Measurements from ENCODE around the gene FMNL3. TPM values are rescaled to one million over a fixed set of nuclear protein-coding genes. Genes with fewer than 3 reads are reported as not detected.
A peak's percentile ranks its signal among the peaks of the same experiment; 100 is the strongest.

FMNL3 gene
- polyA plus RNA-seq, 1 donor from 2014 or later: 9.3 TPM

GRCh38 chr12:49644620-49644994 lies 62.6 kb downstream of the FMNL3 start:
- Histone ChIP-seq H3K9me3 (ENCODE audit: low read length) (no peaks in the 10 kb centered on the region), H2AFZ (ENCODE audit: low read depth, low read length) (no peak overlapping the region), H3K9ac (ENCODE audit: low read length) (no peak overlapping the region), H3K27me3 (ENCODE audit: insufficient read depth, low read depth, low read length) (no peaks in the 10 kb centered on the region), H3K36me3 (ENCODE audit: insufficient read depth, low read length) (peaks cover 6% of the 10 kb centered on the region), H3F3A (ENCODE audit: insufficient read depth, low read length, poor library complexity, severe bottlenecking) (no peaks in the 10 kb centered on the region), H3K27ac (ENCODE audit: low read length) (no peak overlapping the region), H3K4me2 (ENCODE audit: low read length) (no peak overlapping the region), H3K4me3 (ENCODE audit: low read length) (no peak overlapping the region), H3K9me2 (ENCODE audit: insufficient read depth, low read length) (no peaks in the 10 kb centered on the region), H4K20me1 (ENCODE audit: insufficient read depth) (no peaks in the 10 kb centered on the region), H3K79me2 (replicated peaks; ENCODE audit: insufficient read depth, low read length) (no peaks in the 10 kb centered on the region)
- TF ChIP-seq EP300 (conservative IDR thresholded peaks at IDR 0.05; ENCODE audit: poor library complexity, severe bottlenecking): no peak
- TF ChIP-seq MXI1 (conservative IDR thresholded peaks at IDR 0.05; ENCODE audit: poor library complexity, severe bottlenecking): peak; percentile 30
- TF ChIP-seq SMC3 (conservative IDR thresholded peaks at IDR 0.05; ENCODE audit: poor library complexity): peak; percentile 87
- TF ChIP-seq POLR2AphosphoS5 (IDR thresholded peaks at IDR 0.05): no peak
- TF ChIP-seq CTCF (IDR thresholded peaks at IDR 0.05; ENCODE audit: poor library complexity, severe bottlenecking): peak; percentile 84
- TF ChIP-seq RAD21 (conservative IDR thresholded peaks at IDR 0.05): peak; percentile 84
- TF ChIP-seq EZH2 (IDR thresholded peaks at IDR 0.05; ENCODE audit: borderline replicate concordance, insufficient read depth, low read length, poor library complexity, severe bottlenecking): no peak
- TF ChIP-seq TAF1 (IDR thresholded peaks at IDR 0.05; ENCODE audit: low read depth): no peak
- TF ChIP-seq REST (IDR thresholded peaks at IDR 0.05; ENCODE audit: borderline replicate concordance): no peak

DNA sequence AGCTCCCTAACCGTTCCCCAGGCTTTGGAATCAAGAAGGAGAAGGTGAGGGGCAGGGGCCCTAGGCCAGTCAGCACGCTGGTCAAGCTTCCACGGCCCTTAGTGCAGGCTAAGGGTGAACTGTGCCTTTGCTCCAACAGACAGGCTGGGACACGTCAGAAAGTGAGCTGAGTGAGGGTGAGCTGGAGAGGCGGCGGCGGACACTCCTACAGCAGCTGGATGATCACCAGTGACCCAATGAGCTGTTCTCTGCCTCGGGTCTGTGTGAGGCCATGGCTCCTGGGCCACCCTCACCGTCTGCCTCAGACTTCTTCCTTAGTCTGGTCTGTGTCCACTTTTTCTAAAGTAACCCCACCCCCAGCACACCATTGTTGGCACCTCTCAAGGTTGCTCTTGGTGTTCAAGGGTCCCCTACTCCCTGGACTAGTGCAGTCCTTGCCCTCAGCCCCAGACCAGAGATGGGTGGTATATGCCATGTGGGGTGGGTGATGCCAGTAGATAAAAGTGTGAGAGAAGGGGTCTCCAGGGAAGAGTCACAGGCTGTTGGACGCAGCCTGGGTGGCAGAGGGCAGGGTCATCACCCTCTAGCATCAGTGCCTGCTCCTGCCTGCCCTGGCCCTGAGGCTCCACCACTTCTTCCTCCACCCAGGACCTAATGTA lies 63.1 kb downstream of the FMNL3 start:
- H3F3A ChIP-seq (ENCODE audit: insufficient read depth, low read length, poor library complexity, severe bottlenecking): no peaks in the 10 kb centered on the region
- H4K20me1 ChIP-seq (ENCODE audit: insufficient read depth): no peaks in the 10 kb centered on the region
- H3K27me3 ChIP-seq (ENCODE audit: insufficient read depth, low read depth, low read length): no peaks in the 10 kb centered on the region
- no peak overlapping the region for H3K4me3 ChIP-seq (ENCODE audit: low read length)
- H2AFZ ChIP-seq (ENCODE audit: low read depth, low read length): no peak overlapping the region
- H3K4me2 ChIP-seq (ENCODE audit: low read length): no peak overlapping the region
- H3K36me3 ChIP-seq (ENCODE audit: insufficient read depth, low read length): peaks cover 6% of the 10 kb centered on the region
- no peaks in the 10 kb centered on the region for H3K79me2 ChIP-seq (replicated peaks; ENCODE audit: insufficient read depth, low read length)
- no peak overlapping the region for H3K27ac ChIP-seq (ENCODE audit: low read length)
- H3K9me2 ChIP-seq (ENCODE audit: insufficient read depth, low read length): no peaks in the 10 kb centered on the region
- no peak for TF ChIP-seq RAD21 (conservative IDR thresholded peaks at IDR 0.05)
- TF ChIP-seq MXI1 (conservative IDR thresholded peaks at IDR 0.05; ENCODE audit: poor library complexity, severe bottlenecking): no peak
- no peak for TF ChIP-seq SMC3 (conservative IDR thresholded peaks at IDR 0.05; ENCODE audit: poor library complexity)
- no peak for TF ChIP-seq EZH2 (IDR thresholded peaks at IDR 0.05; ENCODE audit: borderline replicate concordance, insufficient read depth, low read length, poor library complexity, severe bottlenecking)
- TF ChIP-seq POLR2AphosphoS5 (IDR thresholded peaks at IDR 0.05): no peak
- no peak for TF ChIP-seq REST (IDR thresholded peaks at IDR 0.05; ENCODE audit: borderline replicate concordance)
- no peak for TF ChIP-seq TAF1 (IDR thresholded peaks at IDR 0.05; ENCODE audit: low read depth)
- no peak for TF ChIP-seq CTCF (IDR thresholded peaks at IDR 0.05; ENCODE audit: poor library complexity, severe bottlenecking)
- no peak for TF ChIP-seq EP300 (conservative IDR thresholded peaks at IDR 0.05; ENCODE audit: poor library complexity, severe bottlenecking)
- no peaks in the 10 kb centered on the region for H3K9me3 ChIP-seq (ENCODE audit: low read length)
- no peak overlapping the region for H3K9ac ChIP-seq (ENCODE audit: low read length)
